Urothelium cell line (cell line): ENCODE measurements around the gene BCCIP.

ENCODE experiments used
- DNase-seq: peaks from one replicate; pipeline ENCODE4 v3.0.0; 2011; ENCODE audit warnings: low spot score, mixed read lengths
- FAIRE-seq: peaks from 2 replicates; lab custom pipeline; 2011; peaks lifted over from hg19 to GRCh38; lab: Jason Lieb, UNC

BCCIP gene

GRCh38 chr10:125822878-125823662, at the start of gene BCCIP, which contains the start of gene UROS:
Gene BCCIP (plus strand): TSS chr10:125823546. CDS start chr10:125823558, 12 bp downstream.
Gene UROS (minus strand): TSS chr10:125823258. CDS start chr10:125816499, 6,759 bp downstream.
- DNase-seq: peak; percentile 94
- FAIRE-seq: peak; percentile 20

- DNase-seq (no peak), FAIRE-seq (no peak)
These were observed 49.4 kb upstream of the BCCIP start for GRCh38 chr10:125773687-125774543.

GRCh38 chr10:125774581-125775191, 48.7 kb upstream of the BCCIP start:
- no peak for FAIRE-seq
- no peak for DNase-seq

GRCh38 chr10:125775491-125776106, 47.7 kb upstream of the BCCIP start, which contains the start of gene MMP21:
Gene MMP21 (minus strand): TSS chr10:125775821. CDS start chr10:125775821, 0 bp downstream.
- DNase-seq: no peak
- FAIRE-seq: no peak

- no peak for FAIRE-seq
- DNase-seq: no peak
These were observed 45.5 kb upstream of the BCCIP start for GRCh38 chr10:125777806-125778205.

- no peak for FAIRE-seq
These were observed 44.8 kb upstream of the BCCIP start for GRCh38 chr10:125778556-125778955.

GRCh38 chr10:125779403-125780327, 43.7 kb upstream of the BCCIP start:
- no peak for DNase-seq
- FAIRE-seq: no peak

More at GRCh38 chr10:125778556-125778955, 44.8 kb upstream of the BCCIP start:
- DNase-seq: no peak

- DNase-seq: no peak
- FAIRE-seq: no peak
These were observed 42.0 kb upstream of the BCCIP start for GRCh38 chr10:125781374-125781773.

GRCh38 chr10:125782054-125782453, 41.3 kb upstream of the BCCIP start:
- DNase-seq: no peak
- no peak for FAIRE-seq

GRCh38 chr10:125782616-125783015, 40.7 kb upstream of the BCCIP start:
- no peak for DNase-seq
- FAIRE-seq: no peak

- FAIRE-seq (no peak), DNase-seq (no peak)
These were observed 39.9 kb upstream of the BCCIP start for GRCh38 chr10:125783408-125783807.

GRCh38 chr10:125783957-125784356, 39.4 kb upstream of the BCCIP start:
- DNase-seq (no peak), FAIRE-seq (no peak)

- DNase-seq: no peak
- FAIRE-seq: no peak
These were observed 37.6 kb upstream of the BCCIP start for GRCh38 chr10:125785791-125786190.

- FAIRE-seq (no peak), DNase-seq (no peak)
These were observed 35.0 kb upstream of the BCCIP start for GRCh38 chr10:125788156-125789034.

- FAIRE-seq (no peak), DNase-seq (no peak)
These were observed 30.7 kb upstream of the BCCIP start for GRCh38 chr10:125792342-125793300.

- DNase-seq: no peak
- FAIRE-seq: no peak
These were observed 28.2 kb upstream of the BCCIP start for GRCh38 chr10:125795128-125795527.

- DNase-seq (no peak), FAIRE-seq (no peak)
These were observed 27.6 kb upstream of the BCCIP start for GRCh38 chr10:125795637-125796190.
